Lung (tissue), 12 donors: ENCODE measurements around the gene LMBRD1. TPM values are rescaled to one million over a fixed set of nuclear protein-coding genes. Genes with fewer than 3 reads are reported as not detected.

Source experiments
- ATAC-seq: fragments of 200-7000 bp; cut with Tn5 transposase; one replicate; pipeline ENCODE4 v1.9.1; 2020; ENCODE audit warnings: moderate number of reproducible peaks; ENCODE audit not compliant: insufficient read depth, low FRiP score
- DNase-seq, 3 donors: peaks; one replicate each; pipeline ENCODE4 v3.0.0-alpha.2; 2013 to 2017
- H3K27ac ChIP-seq, 2 donors: one replicate each; pipeline ENCODE4 v1.5.1; 2013; ENCODE audit warnings: mild to moderate bottlenecking in 2 of 2, moderate library complexity in 2 of 2, control low read depth in 1 of 2, inconsistent platforms in 1 of 2, low read depth in 1 of 2, low read length in 1 of 2
- H3K27me3 ChIP-seq, 3 donors: one replicate each; pipeline ENCODE4 v1.5.1; 2013; ENCODE audit warnings: low read length in 2 of 3; ENCODE audit not compliant: control insufficient read depth in 3 of 3, insufficient read depth in 3 of 3
- H3K36me3 ChIP-seq, 4 donors: one replicate each; pipeline ENCODE4 v1.5.1; 2013; ENCODE audit warnings: low read length in 4 of 4, mild to moderate bottlenecking in 1 of 4, moderate library complexity in 1 of 4; ENCODE audit not compliant: control insufficient read depth in 4 of 4, insufficient read depth in 4 of 4
- H3K4me1 ChIP-seq, 5 donors: one replicate each; pipeline ENCODE4 v1.5.1; 2013; ENCODE audit warnings: low read length in 5 of 5, mild to moderate bottlenecking in 2 of 5, moderate library complexity in 1 of 5; ENCODE audit not compliant: control insufficient read depth in 5 of 5, insufficient read depth in 5 of 5
- H3K4me3 ChIP-seq: one replicate; pipeline ENCODE4 v1.5.1; 2013; ENCODE audit warnings: mild to moderate bottlenecking, control low read depth, moderate library complexity
- H3K9ac ChIP-seq, 2 donors: one replicate each; pipeline ENCODE4 v1.5.1; 2013; ENCODE audit warnings: low read length in 2 of 2, control low read depth in 1 of 2; ENCODE audit not compliant: insufficient read depth in 1 of 2
- H3K9me3 ChIP-seq, 4 donors: one replicate each; pipeline ENCODE4 v1.5.1; 2013; ENCODE audit warnings: low read length in 3 of 4, mild to moderate bottlenecking in 1 of 4, moderate library complexity in 1 of 4; ENCODE audit not compliant: control insufficient read depth in 4 of 4, insufficient read depth in 3 of 4
- WGBS, 2 donors: extraction: QIAGEN DNeasy Blood & Tissue Kit; methylation state at CpG; one replicate each; pipeline ENCODE4 v1.1.7; 2013; 5-methylcytosine and 5-hydroxymethylcytosine counted together
- polyA plus RNA-seq, 2 donors: library from polyadenylated mRNA; stranded (reverse); fragments of 200-250 nt; gene quantifications; one replicate each; pipeline ENCODE4 v1.2.1, GENCODE V29; 2013
- total RNA-seq, 2 donors: library from RNA; depleted of rRNA in 1 of 2; stranded (reverse); fragments of >200 nt in 1 of 2; gene quantifications; one replicate each; pipeline ENCODE4 v1.2.1, GENCODE V29; 2014 to 2021
- TF ChIP-seq, protein P1 (sequence below): IDR thresholded peaks from 2 replicates; pipeline ENCODE4 v1.5.1; 2012; ENCODE audit warnings: mild to moderate bottlenecking; ENCODE audit errors: control extremely low read depth, extremely low read depth
- donor health status: control.
- donor health status: control.
- donor health status: Bipolar disorder and iron deficiency.
- donor health status: healthy.
- donor health status: DM: yes; HTN: yes; CAD: no.

Gene LMBRD1
- total and polyA plus RNA-seq, 4 donors = 31.2 to 102 (median 41.8) TPM

DNA sequence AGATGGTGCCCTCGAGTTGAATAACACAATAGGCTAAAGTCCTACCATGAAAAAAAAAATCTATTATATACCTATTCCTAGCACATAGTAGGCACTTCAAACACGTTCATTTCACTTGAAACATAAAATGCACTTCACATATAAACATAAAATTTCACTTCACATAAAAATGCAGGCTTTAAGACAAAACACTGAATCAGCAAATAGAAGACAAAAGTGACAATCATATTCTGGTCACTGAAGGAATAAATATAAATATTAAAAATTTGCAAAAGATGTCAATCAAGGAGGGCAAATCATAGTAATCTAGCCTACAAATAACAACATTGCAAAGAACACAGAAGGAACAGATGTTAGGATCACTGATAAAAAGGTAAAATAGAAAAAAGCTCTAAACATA lies 153.1 kb downstream of the LMBRD1 start:
- TF ChIP-seq, protein P1, sequence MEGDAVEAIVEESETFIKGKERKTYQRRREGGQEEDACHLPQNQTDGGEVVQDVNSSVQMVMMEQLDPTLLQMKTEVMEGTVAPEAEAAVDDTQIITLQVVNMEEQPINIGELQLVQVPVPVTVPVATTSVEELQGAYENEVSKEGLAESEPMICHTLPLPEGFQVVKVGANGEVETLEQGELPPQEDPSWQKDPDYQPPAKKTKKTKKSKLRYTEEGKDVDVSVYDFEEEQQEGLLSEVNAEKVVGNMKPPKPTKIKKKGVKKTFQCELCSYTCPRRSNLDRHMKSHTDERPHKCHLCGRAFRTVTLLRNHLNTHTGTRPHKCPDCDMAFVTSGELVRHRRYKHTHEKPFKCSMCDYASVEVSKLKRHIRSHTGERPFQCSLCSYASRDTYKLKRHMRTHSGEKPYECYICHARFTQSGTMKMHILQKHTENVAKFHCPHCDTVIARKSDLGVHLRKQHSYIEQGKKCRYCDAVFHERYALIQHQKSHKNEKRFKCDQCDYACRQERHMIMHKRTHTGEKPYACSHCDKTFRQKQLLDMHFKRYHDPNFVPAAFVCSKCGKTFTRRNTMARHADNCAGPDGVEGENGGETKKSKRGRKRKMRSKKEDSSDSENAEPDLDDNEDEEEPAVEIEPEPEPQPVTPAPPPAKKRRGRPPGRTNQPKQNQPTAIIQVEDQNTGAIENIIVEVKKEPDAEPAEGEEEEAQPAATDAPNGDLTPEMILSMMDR = no peak
- Histone ChIP-seq H3K4me1 (no peaks in the 10 kb centered on the region), H3K9me3 (peaks cover 0 to 2% (median 0%) of the 10 kb centered on the region in 4 donors), H3K36me3 (no peaks in the 10 kb centered on the region), H3K27me3 (no peaks in the 10 kb centered on the region), H3K4me3 (no peak overlapping the region), H3K27ac (no peak overlapping the region), H3K9ac (no peak overlapping the region)
- DNase-seq (no peak), ATAC-seq (no peak)
- WGBS, 2 donors = 56 to 71% methylated on average over 2 of the region's 2 CpGs

DNA sequence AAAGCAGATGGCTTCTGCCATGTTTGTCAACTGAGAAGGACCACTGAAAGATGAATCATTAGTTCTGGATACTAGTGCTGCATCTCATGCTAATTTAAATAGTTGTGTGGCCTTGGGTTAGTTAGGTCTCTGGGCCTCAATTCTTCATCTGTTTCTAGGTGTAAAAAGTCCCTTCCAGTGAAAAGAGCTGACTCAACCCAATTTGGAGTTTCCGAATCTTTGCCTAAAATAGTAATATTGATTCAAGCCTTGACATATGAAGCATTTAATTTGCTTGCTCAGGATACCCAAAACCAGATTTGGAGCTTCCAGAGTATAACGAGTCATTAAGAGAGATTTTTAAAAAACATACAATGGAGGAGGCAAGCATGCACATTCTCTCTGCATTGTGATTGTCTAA lies 163.9 kb downstream of the LMBRD1 start:
- TF ChIP-seq, protein P1 = no peak

DNA sequence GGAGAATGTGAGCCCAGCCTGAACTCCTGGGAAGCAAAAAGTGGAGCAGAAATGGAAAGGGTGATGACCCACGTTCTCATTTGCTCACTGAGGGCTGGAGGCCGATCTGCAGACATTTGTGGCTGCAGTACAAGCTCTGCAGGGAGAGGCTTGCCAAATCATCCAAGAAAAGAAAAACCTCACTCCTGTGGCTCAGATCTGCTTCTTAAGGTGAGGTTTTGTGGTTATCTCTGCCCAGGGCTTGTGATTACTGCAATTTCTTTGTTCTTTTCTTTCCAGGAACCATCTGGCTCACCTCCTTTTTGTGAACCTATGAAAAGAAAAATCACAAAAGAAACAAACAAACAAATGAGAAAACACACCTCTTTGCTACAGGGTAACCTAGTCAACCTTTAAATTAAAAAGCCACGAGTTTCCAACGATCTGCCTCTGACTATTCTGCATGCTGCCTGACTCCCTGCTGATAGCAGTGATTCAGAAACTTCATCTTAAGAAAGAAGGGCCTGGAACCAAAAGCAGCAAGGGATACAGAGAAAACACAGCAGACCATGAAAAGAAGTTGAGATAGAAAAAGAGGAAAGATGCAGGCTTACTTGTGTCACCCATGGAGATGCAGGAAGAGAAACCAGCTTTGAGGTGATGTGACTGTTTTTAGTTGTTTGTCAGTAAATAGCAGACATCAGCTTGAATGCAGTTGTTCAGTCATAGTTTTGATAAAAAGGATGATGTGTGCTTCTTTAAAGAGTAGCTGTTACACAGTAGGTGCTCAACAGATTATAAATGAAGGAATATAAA lies 165.1 kb downstream of the LMBRD1 start:
- no peak for ATAC-seq
- H3K27me3 ChIP-seq = no peaks in the 10 kb centered on the region
- H3K9ac ChIP-seq = no peak overlapping the region
- WGBS, 2 donors = 37 to 59% methylated on average over 4 of the region's 4 CpGs
- H3K27ac ChIP-seq = no peak overlapping the region
- peaks cover 0 to 4% (median 1%) of the 10 kb centered on the region in 4 donors for H3K9me3 ChIP-seq
- H3K36me3 ChIP-seq = no peaks in the 10 kb centered on the region
- no peaks in the 10 kb centered on the region for H3K4me1 ChIP-seq
- no peak overlapping the region for H3K4me3 ChIP-seq
- TF ChIP-seq, protein P1 = no peak
- DNase-seq = no peak

More for the DNA sequence above, 163.9 kb downstream of the LMBRD1 start:
- Histone ChIP-seq H3K27ac (no peak overlapping the region), H3K36me3 (no peaks in the 10 kb centered on the region), H3K4me1 (no peaks in the 10 kb centered on the region), H3K27me3 (no peaks in the 10 kb centered on the region), H3K9me3 (peaks cover 0 to 4% (median 1%) of the 10 kb centered on the region in 4 donors), H3K9ac (no peak overlapping the region), H3K4me3 (no peak overlapping the region)
- WGBS, 2 donors = 76 to 81% methylated on average over 2 of the region's 2 CpGs
- DNase-seq (no peak), ATAC-seq (no peak)
